ENCODE results near the gene RBM20.
"Not testable (repeated sequence)": the region's sequence is repeated elsewhere in the genome, so short reads cannot be mapped to it uniquely, and the experiment has no call there.

Gene RBM20

DNA sequence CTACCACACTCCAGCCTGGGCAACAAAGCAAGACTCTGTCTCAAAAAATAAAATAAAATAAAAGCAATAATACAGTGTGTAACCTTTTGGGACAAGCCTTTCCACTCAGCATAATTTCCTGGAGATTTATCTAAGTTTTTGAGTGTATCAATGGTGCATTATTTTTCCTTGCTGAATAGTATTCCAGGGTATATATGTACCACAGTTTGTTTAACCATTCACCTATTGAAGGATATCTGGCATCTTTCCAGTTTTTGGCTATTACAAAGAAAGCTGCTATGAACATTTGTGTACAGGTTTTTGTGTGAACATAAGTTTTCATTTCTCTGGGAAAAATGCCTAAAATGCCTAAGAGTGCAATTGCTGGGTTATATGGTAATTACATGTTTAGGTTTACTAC, 59.9 kb downstream of the RBM20 start:
- no peak overlapping the region for H3K9ac ChIP-seq
- H4K20me1 ChIP-seq: no peaks in the 10 kb centered on the region
- no peaks in the 10 kb centered on the region for H3K36me3 ChIP-seq
- H3K9me3 ChIP-seq (replicated peaks in 1 of 11): peaks cover 0 to 10% (median 0%) of the 10 kb centered on the region in 11 experiments; a peak in 2 of 22 replicates
- H3K4me3 ChIP-seq: no peak overlapping the region
- H3K27me3 ChIP-seq: no peaks in the 10 kb centered on the region
- TF ChIP-seq Cebpa-rat (IDR thresholded peaks at IDR 0.05): no peak
- no peak overlapping the region for H3K27ac ChIP-seq
- no peak overlapping the region for H3K4me2 ChIP-seq
- H3K4me1 ChIP-seq: peaks cover 0 to 9% (median 0%) of the 10 kb centered on the region in 10 experiments; a peak in 6 of 20 replicates

DNA sequence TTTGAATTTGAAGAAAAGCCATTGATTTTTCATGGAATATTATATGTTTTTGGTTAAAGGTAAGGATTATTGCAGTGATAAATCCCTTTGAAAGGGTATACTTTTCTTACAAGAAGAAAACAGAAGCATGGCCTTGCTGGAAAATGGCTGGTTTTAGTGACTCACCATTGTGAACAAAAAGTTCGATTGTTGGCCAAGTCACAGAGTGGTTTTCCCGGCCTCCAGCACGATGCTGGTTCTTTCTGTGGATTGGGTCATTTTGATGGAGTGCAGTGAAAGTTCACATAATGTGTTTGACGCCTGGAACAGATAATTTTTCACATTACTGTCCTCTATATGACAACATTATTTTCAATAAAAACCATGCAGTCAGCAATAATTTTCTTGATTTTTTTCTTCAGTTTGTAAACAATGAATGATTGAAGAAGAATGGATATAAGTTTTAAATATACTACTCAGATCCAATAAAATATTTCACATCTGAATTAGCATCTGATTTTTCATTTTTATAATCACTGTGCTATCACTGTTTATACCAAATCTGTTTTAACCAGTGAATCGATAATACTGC, 60.9 kb downstream of the RBM20 start:
- H3K9ac ChIP-seq: no peak overlapping the region
- no peak overlapping the region for H3K4me2 ChIP-seq
- no peak overlapping the region for H3K4me3 ChIP-seq
- no peaks in the 10 kb centered on the region for H4K20me1 ChIP-seq
- TF ChIP-seq Cebpa-rat (IDR thresholded peaks at IDR 0.05): no peak
- H3K27me3 ChIP-seq: no peaks in the 10 kb centered on the region
- peaks cover 0 to 6% (median 0%) of the 10 kb centered on the region in 10 experiments; a peak in 6 of 20 replicates for H3K4me1 ChIP-seq
- H3K9me3 ChIP-seq (replicated peaks in 1 of 11): peaks cover 0 to 10% (median 0%) of the 10 kb centered on the region in 11 experiments; a peak in 2 of 22 replicates
- H3K36me3 ChIP-seq: no peaks in the 10 kb centered on the region
- no peak overlapping the region for H3K27ac ChIP-seq

DNA sequence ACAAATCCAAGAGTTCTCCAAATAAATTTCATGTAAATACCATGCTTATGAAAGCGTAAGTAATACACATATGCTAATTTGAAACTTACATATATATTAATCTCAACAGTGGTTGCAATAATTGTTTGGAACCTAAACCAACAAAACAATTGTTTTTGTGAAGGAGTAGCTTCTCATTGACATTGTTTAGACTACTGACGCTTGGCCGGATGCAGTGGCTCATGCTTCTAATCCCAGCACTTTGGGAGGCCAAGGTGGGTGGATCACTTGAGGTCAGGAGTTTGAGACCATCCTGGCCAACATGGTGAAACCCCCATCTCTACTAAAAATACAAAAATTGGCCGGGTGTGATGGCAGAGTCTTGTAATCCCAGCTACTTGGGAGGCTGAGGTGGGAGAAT, 61.5 kb downstream of the RBM20 start:
- not testable (repeated sequence) for H3K9ac ChIP-seq; H3K4me2 ChIP-seq; H3K4me3 ChIP-seq; H3K4me1 ChIP-seq; H3K27me3 ChIP-seq; H3K27ac ChIP-seq; H3K9me3 ChIP-seq (replicated peaks in 1 of 11); H4K20me1 ChIP-seq; H3K36me3 ChIP-seq

DNA sequence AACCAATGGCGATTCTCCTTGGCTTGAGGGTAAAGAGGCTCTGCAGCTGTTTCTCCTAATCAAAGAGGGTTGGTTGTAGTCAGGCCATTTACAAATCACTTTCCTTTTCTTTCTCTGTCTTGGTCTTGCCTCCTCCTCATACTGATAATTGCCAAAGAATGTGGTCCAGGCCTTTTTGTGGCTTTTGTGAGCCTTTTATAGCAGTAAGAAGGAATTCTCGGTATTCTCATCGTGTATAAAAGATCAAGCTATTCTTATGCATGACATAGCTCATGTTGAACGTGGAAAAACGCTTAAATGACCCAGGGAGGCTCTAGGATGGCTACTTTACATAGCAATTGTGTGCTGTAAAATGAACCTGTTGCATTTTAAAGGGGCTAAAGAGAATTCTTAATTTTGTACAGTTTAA, 62.6 kb downstream of the RBM20 start:
- no peaks in the 10 kb centered on the region for H3K36me3 ChIP-seq
- H3K4me2 ChIP-seq: no peak overlapping the region
- H3K27ac ChIP-seq: no peak overlapping the region
- TF ChIP-seq Cebpa-rat (IDR thresholded peaks at IDR 0.05): no peak
- no peaks in the 10 kb centered on the region for H3K27me3 ChIP-seq
- no peak overlapping the region for H3K9ac ChIP-seq
- no peak overlapping the region for H3K4me3 ChIP-seq
- H3K4me1 ChIP-seq: no peaks in the 10 kb centered on the region
- H3K9me3 ChIP-seq (replicated peaks in 1 of 11): peaks cover 0 to 10% (median 0%) of the 10 kb centered on the region in 11 experiments; a peak in 2 of 22 replicates
- H4K20me1 ChIP-seq: no peaks in the 10 kb centered on the region

DNA sequence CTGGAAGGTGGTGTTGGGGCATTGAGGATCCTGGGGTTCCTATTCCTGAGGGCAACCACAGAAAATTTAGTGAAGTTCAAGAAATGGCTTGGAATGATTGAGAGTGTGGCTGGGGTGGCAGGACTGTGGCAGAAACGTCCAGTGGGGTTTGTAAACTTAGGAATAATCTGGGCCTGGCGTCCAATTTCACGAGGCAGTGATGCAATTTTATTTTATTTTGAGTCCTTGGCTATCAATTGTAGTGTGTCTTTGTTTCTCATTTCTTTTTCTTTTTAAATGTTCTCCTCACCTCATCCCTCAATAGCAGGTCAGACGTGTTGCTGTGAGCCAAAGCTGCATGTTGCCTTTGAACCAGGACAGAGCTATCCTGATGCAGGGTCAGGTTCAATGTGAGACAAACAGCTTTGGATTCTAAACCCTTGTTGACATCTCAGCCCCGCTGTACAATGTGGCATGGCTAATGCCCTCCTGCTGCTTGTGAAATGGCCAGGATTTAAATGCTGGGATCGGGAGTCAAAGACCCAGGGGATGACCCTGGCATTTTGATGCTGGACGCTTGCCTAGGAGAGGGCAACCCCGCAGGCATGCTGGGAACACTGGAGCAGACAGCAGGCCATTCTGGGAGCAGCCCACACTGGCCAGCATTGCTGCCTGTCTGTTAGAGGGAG, 64.8 kb downstream of the RBM20 start:
- no peak overlapping the region for H3K4me2 ChIP-seq

DNA sequence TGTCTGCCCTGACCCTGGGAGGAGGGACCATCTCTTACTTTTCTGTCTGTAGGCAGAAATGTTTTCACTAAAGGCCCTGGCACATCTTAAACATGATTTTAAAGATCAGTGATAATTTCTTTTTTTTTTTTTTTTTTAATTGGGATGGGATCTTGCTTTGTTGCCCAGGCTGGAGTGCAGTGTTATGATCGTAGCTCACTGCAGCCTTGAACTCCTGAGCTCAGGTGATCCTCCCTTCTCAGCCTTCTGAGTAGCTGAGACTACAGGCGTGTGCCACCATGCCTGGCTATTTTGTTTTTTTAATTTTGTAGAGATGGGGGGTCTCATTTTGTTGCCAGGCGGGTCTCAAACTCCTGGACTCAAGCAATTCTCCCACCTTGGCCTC, 65.3 kb downstream of the RBM20 start:
- H3K27ac ChIP-seq: no peak overlapping the region
- H3K9ac ChIP-seq: no peak overlapping the region
- no peaks in the 10 kb centered on the region for H3K27me3 ChIP-seq
- H3K36me3 ChIP-seq: no peaks in the 10 kb centered on the region
- H3K4me3 ChIP-seq: no peak overlapping the region
- no peaks in the 10 kb centered on the region for H4K20me1 ChIP-seq
- H3K9me3 ChIP-seq (replicated peaks in 1 of 11): 0 out of 22 replicates have a peak, but pooled peaks cover 0 to 2% (median 0%) of the 10 kb centered on the region in 11 experiments
- no peak overlapping the region for H3K4me2 ChIP-seq
- no peaks in the 10 kb centered on the region for H3K4me1 ChIP-seq
- TF ChIP-seq Cebpa-rat (IDR thresholded peaks at IDR 0.05): no peak

More for the DNA sequence above, 64.8 kb downstream of the RBM20 start:
- Histone ChIP-seq H4K20me1 (no peaks in the 10 kb centered on the region), H3K4me3 (no peak overlapping the region), H3K4me1 (no peaks in the 10 kb centered on the region), H3K27ac (no peak overlapping the region), H3K27me3 (no peaks in the 10 kb centered on the region), H3K9me3 (replicated peaks in 1 of 11) (peaks cover 0 to 8% (median 0%) of the 10 kb centered on the region in 11 experiments; a peak in 2 of 22 replicates), H3K36me3 (no peaks in the 10 kb centered on the region), H3K9ac (no peak overlapping the region)
- no peak for TF ChIP-seq Cebpa-rat (IDR thresholded peaks at IDR 0.05)

DNA sequence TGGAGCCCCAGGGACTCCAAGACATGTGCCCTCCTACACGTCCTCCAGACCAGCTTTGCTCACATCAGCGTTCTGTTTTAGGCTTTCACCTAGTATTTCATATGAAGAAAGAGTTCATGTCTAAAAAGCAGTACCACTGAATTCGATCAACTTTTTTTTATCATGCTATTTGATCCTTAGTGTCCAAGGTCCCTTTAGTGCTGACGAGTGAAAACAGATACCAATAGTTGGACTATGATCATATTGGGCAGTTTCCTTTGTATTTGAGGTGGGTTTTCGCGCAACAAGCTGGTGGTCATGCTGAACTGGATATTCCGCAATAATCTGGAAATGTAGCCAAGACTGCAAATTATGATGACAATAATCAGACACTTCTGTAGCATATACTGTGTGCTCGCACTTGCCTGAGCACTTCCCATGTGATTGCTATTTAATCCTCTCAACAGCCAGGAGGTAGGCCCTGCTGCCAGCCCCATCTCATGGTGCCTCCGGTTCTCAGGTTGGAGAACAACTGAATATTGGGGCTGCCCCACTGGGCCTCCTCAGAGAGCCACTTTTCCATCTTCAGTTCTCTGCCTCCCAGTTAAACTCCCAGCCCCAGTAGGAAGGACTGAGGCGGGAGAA, 65.9 kb downstream of the RBM20 start:
- no peak overlapping the region for H3K9ac ChIP-seq
- H4K20me1 ChIP-seq: no peaks in the 10 kb centered on the region
- H3K27me3 ChIP-seq: no peaks in the 10 kb centered on the region
- no peaks in the 10 kb centered on the region for H3K9me3 ChIP-seq (replicated peaks in 1 of 11)
- TF ChIP-seq Cebpa-rat (IDR thresholded peaks at IDR 0.05): no peak
- H3K36me3 ChIP-seq: no peaks in the 10 kb centered on the region
- no peak overlapping the region for H3K27ac ChIP-seq
- no peak overlapping the region for H3K4me3 ChIP-seq
- no peaks in the 10 kb centered on the region for H3K4me1 ChIP-seq
- H3K4me2 ChIP-seq: no peak overlapping the region

DNA sequence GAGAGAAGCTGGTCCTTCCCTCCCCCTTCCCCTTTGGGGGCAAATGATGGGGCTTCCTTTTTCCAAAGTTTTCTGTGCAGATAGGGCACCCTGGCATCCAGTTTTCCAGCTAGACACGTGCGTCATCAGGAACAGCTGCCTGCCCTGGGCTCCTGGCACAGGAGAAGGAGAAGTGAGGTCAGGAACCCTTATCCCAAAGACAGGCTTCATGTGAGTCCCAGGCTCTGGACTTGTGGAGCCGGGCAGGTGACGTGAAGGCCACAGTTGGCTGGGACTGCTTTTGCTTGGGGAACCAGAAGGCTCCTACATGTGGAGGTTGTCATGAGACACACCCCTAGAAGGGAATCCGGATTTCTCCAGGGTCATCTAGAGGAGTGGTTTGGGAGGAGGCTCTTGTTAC, 66.5 kb downstream of the RBM20 start:
- Histone ChIP-seq H3K27ac (no peak overlapping the region), H3K27me3 (no peaks in the 10 kb centered on the region), H3K4me1 (no peaks in the 10 kb centered on the region), H4K20me1 (no peaks in the 10 kb centered on the region), H3K9ac (no peak overlapping the region), H3K9me3 (replicated peaks in 1 of 11) (no peaks in the 10 kb centered on the region), H3K4me2 (no peak overlapping the region), H3K4me3 (no peak overlapping the region), H3K36me3 (no peaks in the 10 kb centered on the region)
- TF ChIP-seq Cebpa-rat (IDR thresholded peaks at IDR 0.05): no peak

DNA sequence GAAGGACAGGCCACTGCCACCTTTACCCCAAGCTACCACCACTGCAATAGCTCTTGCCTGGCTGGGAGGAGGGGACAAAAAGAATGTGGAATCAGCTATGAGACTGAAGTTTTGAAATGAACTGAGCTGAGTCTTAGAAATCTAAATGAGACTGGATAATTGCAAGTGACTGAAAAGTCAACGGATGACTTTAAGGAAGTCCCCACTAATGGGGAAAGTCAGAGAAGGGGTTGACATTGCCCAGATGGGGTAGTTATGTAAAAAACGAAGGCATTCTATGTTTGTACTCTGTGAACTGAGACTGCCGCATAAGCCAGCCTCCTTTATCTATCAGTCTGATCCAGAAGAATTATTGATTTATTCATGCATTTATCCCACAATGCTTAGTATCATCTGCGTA, 67.2 kb downstream of the RBM20 start:
- Histone ChIP-seq H3K27ac (no peak overlapping the region), H3K27me3 (no peaks in the 10 kb centered on the region), H3K36me3 (no peaks in the 10 kb centered on the region), H3K4me1 (no peaks in the 10 kb centered on the region), H3K4me2 (no peak overlapping the region), H3K4me3 (no peak overlapping the region), H3K9me3 (replicated peaks in 1 of 11) (no peaks in the 10 kb centered on the region), H4K20me1 (no peaks in the 10 kb centered on the region), H3K9ac (no peak overlapping the region)
- no peak for TF ChIP-seq Cebpa-rat (IDR thresholded peaks at IDR 0.05)

DNA sequence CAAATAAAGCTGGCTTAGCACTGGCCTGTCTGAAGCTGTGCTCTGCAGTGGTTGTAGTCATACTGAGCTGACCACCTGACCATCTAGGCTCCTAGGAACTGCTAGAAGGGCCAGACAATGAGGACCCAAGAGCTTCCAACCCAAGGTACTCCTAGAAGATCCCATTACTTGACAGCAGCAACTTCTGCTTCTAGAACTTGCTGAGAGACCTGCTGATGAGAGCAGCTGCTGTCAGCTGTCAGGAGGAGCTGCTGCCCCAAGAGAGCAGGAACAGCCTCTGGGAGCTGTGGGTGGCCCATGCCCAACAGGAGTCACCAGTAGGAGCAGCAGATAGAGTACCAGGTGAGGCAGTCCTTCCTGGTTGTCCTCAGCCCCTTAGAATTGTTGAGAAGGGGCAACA, 70.2 kb downstream of the RBM20 start:
- Histone ChIP-seq H3K27me3 (no peaks in the 10 kb centered on the region), H3K9ac (no peak overlapping the region), H3K36me3 (no peaks in the 10 kb centered on the region), H3K4me1 (peaks cover 6 to 16% (median 11%) of the 10 kb centered on the region in 10 experiments; a peak in 14 of 20 replicates), H4K20me1 (no peaks in the 10 kb centered on the region), H3K27ac (no peak overlapping the region), H3K4me3 (no peak overlapping the region), H3K9me3 (replicated peaks in 1 of 11) (no peaks in the 10 kb centered on the region), H3K4me2 (no peak overlapping the region)
- TF ChIP-seq Cebpa-rat (IDR thresholded peaks at IDR 0.05): no peak
